Measurements from ENCODE around the gene NRCAM. TPM values are rescaled to one million over a fixed set of nuclear protein-coding genes. Genes with fewer than 3 reads are reported as not detected.

Gene NRCAM
- total and polyA plus RNA-seq, 4 donors, result 0.17 to 3.2 (median 0.64) TPM

DNA sequence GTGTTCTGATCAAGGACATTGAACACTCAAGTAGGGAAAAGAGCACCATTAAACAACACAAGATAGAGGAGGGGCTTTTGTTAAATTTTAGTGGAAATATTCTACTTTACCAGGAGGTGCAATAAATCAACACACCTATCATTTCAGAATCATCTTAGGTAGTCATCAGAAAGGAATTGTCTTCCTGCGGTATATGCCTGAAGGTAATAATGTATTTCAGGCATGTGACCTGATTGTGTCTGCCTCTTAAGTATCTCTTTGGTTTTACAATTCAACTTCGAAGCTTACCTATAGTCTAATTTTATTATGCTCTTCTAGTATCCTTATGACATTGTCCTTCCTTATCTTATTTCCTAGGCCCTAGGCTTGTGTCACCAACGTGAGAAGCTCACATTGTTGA, 267.5 kb downstream of the NRCAM start:
- TF ChIP-seq RAD21 (IDR thresholded peaks at IDR 0.05) (no peak), HNF4A (conservative IDR thresholded peaks at IDR 0.05) (no peak), TAF1 (conservative IDR thresholded peaks at IDR 0.05) (no peak), NR2F2 (IDR thresholded peaks at IDR 0.05) (no peak), FOXA1 (IDR thresholded peaks at IDR 0.05) (no peak), GABPA (IDR thresholded peaks at IDR 0.05 in 1 of 2, conservative IDR thresholded peaks at IDR 0.05 in 1 of 2) (no peak), RXRA (IDR thresholded peaks at IDR 0.05) (no peak), SP1 (IDR thresholded peaks at IDR 0.05) (no peak), YY1 (IDR thresholded peaks at IDR 0.05) (no peak), JUND (IDR thresholded peaks at IDR 0.05) (no peak), HNF4G (IDR thresholded peaks at IDR 0.05) (no peak)
- H3K4me1 ChIP-seq (ENCODE audit: control insufficient read depth in 4 of 4, insufficient read depth in 4 of 4, low read length in 3 of 4), result no peaks in the 10 kb centered on the region
- DNase-seq (ENCODE audit: low spot score), result no peak
- no peak overlapping the region for H3K4me3 ChIP-seq (ENCODE audit: low read depth in 1 of 3, low read length in 3 of 3)
- no peaks in the 10 kb centered on the region for H3K36me3 ChIP-seq (ENCODE audit: control insufficient read depth in 4 of 4, insufficient read depth in 3 of 4, low read depth in 1 of 4, low read length in 3 of 4)
- H3K9me3 ChIP-seq (ENCODE audit: control insufficient read depth in 4 of 4, low read length in 3 of 4), result no peaks in the 10 kb centered on the region
- no peak overlapping the region for H3K9ac ChIP-seq (ENCODE audit: low read depth in 1 of 2, low read length in 2 of 2)
- H3K27me3 ChIP-seq (ENCODE audit: control insufficient read depth in 4 of 4, insufficient read depth in 4 of 4, low read length in 3 of 4), result no peaks in the 10 kb centered on the region
- H3K27ac ChIP-seq (ENCODE audit: low read depth in 1 of 2, low read length in 2 of 2), result no peak overlapping the region
- WGBS, result 89% methylated on average over 3 of the region's 3 CpGs

DNA sequence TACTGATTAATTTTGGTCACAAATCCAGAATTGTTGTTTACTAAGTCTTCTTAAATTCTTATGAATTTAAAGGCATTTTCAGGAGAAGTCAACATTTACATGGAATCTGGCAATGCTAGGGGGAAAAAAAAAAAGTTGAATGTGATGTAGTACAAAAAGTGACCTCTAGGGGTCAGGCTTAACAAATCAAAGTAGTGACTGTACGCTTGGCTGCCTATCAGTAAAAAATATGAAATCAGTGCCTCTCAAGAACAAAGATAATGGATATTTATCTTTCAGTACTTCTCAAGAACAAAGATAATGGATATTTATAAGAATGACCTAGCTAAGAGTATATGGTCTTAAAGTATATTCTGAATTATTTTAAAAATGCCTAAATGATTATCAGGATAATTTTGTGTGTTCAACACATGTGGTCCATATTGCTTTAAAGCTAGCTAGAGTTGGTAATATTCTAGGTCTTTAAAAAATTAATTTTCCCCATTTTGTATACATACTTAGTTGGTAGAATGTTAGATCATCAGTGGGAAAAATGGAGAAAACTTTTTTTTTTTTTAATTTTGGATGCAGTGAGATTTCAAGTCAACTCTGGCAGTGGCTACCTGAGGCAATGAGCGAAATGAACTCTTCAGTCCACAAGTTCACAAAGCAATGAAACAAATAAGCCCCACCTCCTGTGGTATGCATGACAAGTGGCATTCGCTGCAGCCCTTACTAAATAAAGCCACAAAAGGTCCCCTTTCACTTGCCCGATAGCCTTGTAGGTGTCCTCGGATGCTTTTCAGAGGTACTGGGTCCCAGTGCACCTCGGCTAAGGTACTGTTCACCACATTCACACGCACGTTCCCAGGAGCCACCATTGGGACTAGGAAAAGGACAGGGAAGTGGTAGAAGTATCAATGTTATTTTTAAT, 274.9 kb downstream of the NRCAM start:
- no peaks in the 10 kb centered on the region for H3K36me3 ChIP-seq (ENCODE audit: control insufficient read depth in 4 of 4, insufficient read depth in 3 of 4, low read depth in 1 of 4, low read length in 3 of 4)
- H3K27me3 ChIP-seq (ENCODE audit: control insufficient read depth in 4 of 4, insufficient read depth in 4 of 4, low read length in 3 of 4), result no peaks in the 10 kb centered on the region
- TF ChIP-seq FOXA2 (IDR thresholded peaks at IDR 0.05) (no peak), EGR1 (IDR thresholded peaks at IDR 0.05; ENCODE audit: low read depth in 2 of 2) (no peak), FOXA1 (IDR thresholded peaks at IDR 0.05) (no peak), NR2F2 (IDR thresholded peaks at IDR 0.05) (no peak), YY1 (IDR thresholded peaks at IDR 0.05) (no peak), JUND (IDR thresholded peaks at IDR 0.05) (no peak), RAD21 (IDR thresholded peaks at IDR 0.05) (peak; percentile 89), HNF4G (IDR thresholded peaks at IDR 0.05) (no peak), TAF1 (conservative IDR thresholded peaks at IDR 0.05) (no peak), RXRA (IDR thresholded peaks at IDR 0.05) (no peak), HNF4A (conservative IDR thresholded peaks at IDR 0.05) (no peak)
- TF ChIP-seq, protein P1, sequence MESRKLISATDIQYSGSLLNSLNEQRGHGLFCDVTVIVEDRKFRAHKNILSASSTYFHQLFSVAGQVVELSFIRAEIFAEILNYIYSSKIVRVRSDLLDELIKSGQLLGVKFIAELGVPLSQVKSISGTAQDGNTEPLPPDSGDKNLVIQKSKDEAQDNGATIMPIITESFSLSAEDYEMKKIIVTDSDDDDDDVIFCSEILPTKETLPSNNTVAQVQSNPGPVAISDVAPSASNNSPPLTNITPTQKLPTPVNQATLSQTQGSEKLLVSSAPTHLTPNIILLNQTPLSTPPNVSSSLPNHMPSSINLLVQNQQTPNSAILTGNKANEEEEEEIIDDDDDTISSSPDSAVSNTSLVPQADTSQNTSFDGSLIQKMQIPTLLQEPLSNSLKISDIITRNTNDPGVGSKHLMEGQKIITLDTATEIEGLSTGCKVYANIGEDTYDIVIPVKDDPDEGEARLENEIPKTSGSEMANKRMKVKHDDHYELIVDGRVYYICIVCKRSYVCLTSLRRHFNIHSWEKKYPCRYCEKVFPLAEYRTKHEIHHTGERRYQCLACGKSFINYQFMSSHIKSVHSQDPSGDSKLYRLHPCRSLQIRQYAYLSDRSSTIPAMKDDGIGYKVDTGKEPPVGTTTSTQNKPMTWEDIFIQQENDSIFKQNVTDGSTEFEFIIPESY (IDR thresholded peaks at IDR 0.05), result no peak
- TF ChIP-seq, protein P2, sequence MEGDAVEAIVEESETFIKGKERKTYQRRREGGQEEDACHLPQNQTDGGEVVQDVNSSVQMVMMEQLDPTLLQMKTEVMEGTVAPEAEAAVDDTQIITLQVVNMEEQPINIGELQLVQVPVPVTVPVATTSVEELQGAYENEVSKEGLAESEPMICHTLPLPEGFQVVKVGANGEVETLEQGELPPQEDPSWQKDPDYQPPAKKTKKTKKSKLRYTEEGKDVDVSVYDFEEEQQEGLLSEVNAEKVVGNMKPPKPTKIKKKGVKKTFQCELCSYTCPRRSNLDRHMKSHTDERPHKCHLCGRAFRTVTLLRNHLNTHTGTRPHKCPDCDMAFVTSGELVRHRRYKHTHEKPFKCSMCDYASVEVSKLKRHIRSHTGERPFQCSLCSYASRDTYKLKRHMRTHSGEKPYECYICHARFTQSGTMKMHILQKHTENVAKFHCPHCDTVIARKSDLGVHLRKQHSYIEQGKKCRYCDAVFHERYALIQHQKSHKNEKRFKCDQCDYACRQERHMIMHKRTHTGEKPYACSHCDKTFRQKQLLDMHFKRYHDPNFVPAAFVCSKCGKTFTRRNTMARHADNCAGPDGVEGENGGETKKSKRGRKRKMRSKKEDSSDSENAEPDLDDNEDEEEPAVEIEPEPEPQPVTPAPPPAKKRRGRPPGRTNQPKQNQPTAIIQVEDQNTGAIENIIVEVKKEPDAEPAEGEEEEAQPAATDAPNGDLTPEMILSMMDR (IDR thresholded peaks at IDR 0.05; ENCODE audit: low read depth, low read length, missing input control), result peak; percentile 70
- TF ChIP-seq, protein P3, sequence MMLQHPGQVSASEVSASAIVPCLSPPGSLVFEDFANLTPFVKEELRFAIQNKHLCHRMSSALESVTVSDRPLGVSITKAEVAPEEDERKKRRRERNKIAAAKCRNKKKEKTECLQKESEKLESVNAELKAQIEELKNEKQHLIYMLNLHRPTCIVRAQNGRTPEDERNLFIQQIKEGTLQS (IDR thresholded peaks at IDR 0.05), result no peak
- TF ChIP-seq, protein P4, sequence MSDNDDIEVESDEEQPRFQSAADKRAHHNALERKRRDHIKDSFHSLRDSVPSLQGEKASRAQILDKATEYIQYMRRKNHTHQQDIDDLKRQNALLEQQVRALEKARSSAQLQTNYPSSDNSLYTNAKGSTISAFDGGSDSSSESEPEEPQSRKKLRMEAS (IDR thresholded peaks at IDR 0.05), result no peak
- no peak for DNase-seq (ENCODE audit: low spot score)
- no peaks in the 10 kb centered on the region for H3K4me1 ChIP-seq (ENCODE audit: control insufficient read depth in 4 of 4, insufficient read depth in 4 of 4, low read length in 3 of 4)
- no peak overlapping the region for H3K27ac ChIP-seq (ENCODE audit: low read depth in 1 of 2, low read length in 2 of 2)
- 62% methylated on average over 8 of the region's 8 CpGs for WGBS
- H3K9ac ChIP-seq (ENCODE audit: low read depth in 1 of 2, low read length in 2 of 2), result no peak overlapping the region
- no peak overlapping the region for H3K4me3 ChIP-seq (ENCODE audit: low read depth in 1 of 3, low read length in 3 of 3)
- H3K9me3 ChIP-seq (ENCODE audit: control insufficient read depth in 4 of 4, low read length in 3 of 4), result no peaks in the 10 kb centered on the region

All from liver (tissue), 9 donors.